ENCODE data around the gene AP5S1. TPM values are rescaled to one million over a fixed set of nuclear protein-coding genes. Genes with fewer than 3 reads are reported as not detected.
A peak's percentile ranks its signal among the peaks of the same experiment; 100 is the strongest.

Gene AP5S1
- total and polyA plus RNA-seq, 2 of the 13 experiments (the other 11 are each of a cell fraction or from before 2014, with no cell fraction given), result 7.9 to 23.2 TPM

DNA sequence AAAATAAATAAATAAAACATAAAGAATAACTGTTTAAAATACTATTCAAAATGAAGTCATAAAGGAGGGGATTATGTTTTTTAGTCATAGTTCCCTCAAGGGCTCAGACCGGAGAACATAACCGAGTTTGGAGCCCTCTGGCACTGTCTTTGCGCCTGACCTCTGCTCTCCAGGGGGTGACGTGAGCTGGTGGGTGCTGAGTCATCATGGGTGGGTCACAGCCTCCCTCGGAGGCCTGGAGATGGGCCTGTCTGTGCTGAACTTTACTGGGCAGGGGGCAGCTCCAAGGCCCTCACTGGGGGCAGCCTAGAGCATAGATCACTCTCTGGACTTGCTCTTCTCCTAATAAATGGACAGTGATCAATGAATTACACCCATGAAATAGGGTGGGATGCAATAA is 23.1 kb downstream of the AP5S1 start (continued):
- TF ChIP-seq, protein P1, sequence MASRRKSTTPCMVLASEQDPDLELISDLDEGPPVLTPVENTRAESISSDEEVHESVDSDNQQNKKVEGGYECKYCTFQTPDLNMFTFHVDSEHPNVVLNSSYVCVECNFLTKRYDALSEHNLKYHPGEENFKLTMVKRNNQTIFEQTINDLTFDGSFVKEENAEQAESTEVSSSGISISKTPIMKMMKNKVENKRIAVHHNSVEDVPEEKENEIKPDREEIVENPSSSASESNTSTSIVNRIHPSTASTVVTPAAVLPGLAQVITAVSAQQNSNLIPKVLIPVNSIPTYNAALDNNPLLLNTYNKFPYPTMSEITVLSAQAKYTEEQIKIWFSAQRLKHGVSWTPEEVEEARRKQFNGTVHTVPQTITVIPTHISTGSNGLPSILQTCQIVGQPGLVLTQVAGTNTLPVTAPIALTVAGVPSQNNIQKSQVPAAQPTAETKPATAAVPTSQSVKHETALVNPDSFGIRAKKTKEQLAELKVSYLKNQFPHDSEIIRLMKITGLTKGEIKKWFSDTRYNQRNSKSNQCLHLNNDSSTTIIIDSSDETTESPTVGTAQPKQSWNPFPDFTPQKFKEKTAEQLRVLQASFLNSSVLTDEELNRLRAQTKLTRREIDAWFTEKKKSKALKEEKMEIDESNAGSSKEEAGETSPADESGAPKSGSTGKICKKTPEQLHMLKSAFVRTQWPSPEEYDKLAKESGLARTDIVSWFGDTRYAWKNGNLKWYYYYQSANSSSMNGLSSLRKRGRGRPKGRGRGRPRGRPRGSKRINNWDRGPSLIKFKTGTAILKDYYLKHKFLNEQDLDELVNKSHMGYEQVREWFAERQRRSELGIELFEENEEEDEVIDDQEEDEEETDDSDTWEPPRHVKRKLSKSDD (CRISPR knock-in tag; IDR thresholded peaks at IDR 0.05; ENCODE audit: low read depth), result no peak
- TF ChIP-seq ZNF296 (CRISPR knock-in tag; conservative IDR thresholded peaks at IDR 0.05) (no peak), FOSL1 (CRISPR knock-in tag; IDR thresholded peaks at IDR 0.05; ENCODE audit: borderline replicate concordance) (peak; percentile 41; the same call in 1 of the 2 replicates), ZNF841 (CRISPR knock-in tag; IDR thresholded peaks at IDR 0.05; ENCODE audit: borderline replicate concordance) (no peak), ZNF703 (CRISPR knock-in tag; IDR thresholded peaks at IDR 0.05; ENCODE audit: borderline replicate concordance) (no peak), ZFAT (CRISPR knock-in tag; conservative IDR thresholded peaks at IDR 0.05) (no peak), MAFF (IDR thresholded peaks at IDR 0.05; ENCODE audit: low read depth, low read length) (peak; percentile 84), TBX2 (CRISPR knock-in tag; IDR thresholded peaks at IDR 0.05; ENCODE audit: borderline replicate concordance) (no peak), SKI (IDR thresholded peaks at IDR 0.05; ENCODE audit: partially characterized antibody) (no peak), NR1H2 (CRISPR knock-in tag; IDR thresholded peaks at IDR 0.05; ENCODE audit: borderline replicate concordance, low read depth) (no peak), TCF7L2 (IDR thresholded peaks at IDR 0.05; ENCODE audit: low read depth, low read length) (no peak), ZNF761 (CRISPR knock-in tag; conservative IDR thresholded peaks at IDR 0.05) (no peak), FIP1L1 (IDR thresholded peaks at IDR 0.05; ENCODE audit: borderline replicate concordance, insufficient read depth, low read depth, low read length) (no peak), ZNF343 (CRISPR knock-in tag; IDR thresholded peaks at IDR 0.05) (no peak), ZNF350 (CRISPR knock-in tag; IDR thresholded peaks at IDR 0.05; ENCODE audit: borderline replicate concordance, low read depth) (no peak)
- TF ChIP-seq, protein P2, sequence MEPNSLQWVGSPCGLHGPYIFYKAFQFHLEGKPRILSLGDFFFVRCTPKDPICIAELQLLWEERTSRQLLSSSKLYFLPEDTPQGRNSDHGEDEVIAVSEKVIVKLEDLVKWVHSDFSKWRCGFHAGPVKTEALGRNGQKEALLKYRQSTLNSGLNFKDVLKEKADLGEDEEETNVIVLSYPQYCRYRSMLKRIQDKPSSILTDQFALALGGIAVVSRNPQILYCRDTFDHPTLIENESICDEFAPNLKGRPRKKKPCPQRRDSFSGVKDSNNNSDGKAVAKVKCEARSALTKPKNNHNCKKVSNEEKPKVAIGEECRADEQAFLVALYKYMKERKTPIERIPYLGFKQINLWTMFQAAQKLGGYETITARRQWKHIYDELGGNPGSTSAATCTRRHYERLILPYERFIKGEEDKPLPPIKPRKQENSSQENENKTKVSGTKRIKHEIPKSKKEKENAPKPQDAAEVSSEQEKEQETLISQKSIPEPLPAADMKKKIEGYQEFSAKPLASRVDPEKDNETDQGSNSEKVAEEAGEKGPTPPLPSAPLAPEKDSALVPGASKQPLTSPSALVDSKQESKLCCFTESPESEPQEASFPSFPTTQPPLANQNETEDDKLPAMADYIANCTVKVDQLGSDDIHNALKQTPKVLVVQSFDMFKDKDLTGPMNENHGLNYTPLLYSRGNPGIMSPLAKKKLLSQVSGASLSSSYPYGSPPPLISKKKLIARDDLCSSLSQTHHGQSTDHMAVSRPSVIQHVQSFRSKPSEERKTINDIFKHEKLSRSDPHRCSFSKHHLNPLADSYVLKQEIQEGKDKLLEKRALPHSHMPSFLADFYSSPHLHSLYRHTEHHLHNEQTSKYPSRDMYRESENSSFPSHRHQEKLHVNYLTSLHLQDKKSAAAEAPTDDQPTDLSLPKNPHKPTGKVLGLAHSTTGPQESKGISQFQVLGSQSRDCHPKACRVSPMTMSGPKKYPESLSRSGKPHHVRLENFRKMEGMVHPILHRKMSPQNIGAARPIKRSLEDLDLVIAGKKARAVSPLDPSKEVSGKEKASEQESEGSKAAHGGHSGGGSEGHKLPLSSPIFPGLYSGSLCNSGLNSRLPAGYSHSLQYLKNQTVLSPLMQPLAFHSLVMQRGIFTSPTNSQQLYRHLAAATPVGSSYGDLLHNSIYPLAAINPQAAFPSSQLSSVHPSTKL (CRISPR knock-in tag; IDR thresholded peaks at IDR 0.05), result peak; percentile 21; the same call in 1 of the 2 replicates
- TF ChIP-seq, protein P3, sequence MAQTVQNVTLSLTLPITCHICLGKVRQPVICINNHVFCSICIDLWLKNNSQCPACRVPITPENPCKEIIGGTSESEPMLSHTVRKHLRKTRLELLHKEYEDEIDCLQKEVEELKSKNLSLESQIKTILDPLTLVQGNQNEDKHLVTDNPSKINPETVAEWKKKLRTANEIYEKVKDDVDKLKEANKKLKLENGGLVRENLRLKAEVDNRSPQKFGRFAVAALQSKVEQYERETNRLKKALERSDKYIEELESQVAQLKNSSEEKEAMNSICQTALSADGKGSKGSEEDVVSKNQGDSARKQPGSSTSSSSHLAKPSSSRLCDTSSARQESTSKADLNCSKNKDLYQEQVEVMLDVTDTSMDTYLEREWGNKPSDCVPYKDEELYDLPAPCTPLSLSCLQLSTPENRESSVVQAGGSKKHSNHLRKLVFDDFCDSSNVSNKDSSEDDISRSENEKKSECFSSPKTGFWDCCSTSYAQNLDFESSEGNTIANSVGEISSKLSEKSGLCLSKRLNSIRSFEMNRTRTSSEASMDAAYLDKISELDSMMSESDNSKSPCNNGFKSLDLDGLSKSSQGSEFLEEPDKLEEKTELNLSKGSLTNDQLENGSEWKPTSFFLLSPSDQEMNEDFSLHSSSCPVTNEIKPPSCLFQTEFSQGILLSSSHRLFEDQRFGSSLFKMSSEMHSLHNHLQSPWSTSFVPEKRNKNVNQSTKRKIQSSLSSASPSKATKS (CRISPR knock-in tag; IDR thresholded peaks at IDR 0.05), result no peak
- TF ChIP-seq, protein P4, sequence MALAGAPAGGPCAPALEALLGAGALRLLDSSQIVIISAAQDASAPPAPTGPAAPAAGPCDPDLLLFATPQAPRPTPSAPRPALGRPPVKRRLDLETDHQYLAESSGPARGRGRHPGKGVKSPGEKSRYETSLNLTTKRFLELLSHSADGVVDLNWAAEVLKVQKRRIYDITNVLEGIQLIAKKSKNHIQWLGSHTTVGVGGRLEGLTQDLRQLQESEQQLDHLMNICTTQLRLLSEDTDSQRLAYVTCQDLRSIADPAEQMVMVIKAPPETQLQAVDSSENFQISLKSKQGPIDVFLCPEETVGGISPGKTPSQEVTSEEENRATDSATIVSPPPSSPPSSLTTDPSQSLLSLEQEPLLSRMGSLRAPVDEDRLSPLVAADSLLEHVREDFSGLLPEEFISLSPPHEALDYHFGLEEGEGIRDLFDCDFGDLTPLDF (CRISPR knock-in tag; IDR thresholded peaks at IDR 0.05), result no peak
- TF ChIP-seq, protein P5, sequence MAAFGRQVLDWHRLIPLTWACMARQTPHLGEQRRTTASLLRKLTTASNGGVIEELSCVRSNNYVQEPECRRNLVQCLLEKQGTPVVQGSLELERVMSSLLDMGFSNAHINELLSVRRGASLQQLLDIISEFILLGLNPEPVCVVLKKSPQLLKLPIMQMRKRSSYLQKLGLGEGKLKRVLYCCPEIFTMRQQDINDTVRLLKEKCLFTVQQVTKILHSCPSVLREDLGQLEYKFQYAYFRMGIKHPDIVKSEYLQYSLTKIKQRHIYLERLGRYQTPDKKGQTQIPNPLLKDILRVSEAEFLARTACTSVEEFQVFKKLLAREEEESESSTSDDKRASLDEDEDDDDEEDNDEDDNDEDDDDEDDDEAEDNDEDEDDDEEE (CRISPR knock-in tag; IDR thresholded peaks at IDR 0.05), result no peak

Data from HepG2 (cell line).